Smooth muscle cell of the brain vasculature (primary cell): Measurements from ENCODE around the gene IQCH.
"Not testable (repeated sequence)": the region's sequence is repeated elsewhere in the genome, so short reads cannot be mapped to it uniquely, and the experiment has no call there.

Source experiments
- DNase-seq: peaks from one replicate; pipeline ENCODE4 v3.0.0-alpha.2; 2012; ENCODE audit warnings: low read depth, low spot score

IQCH gene

GRCh38 chr15:67246606-67247005 is 8.0 kb upstream of the IQCH start:
- DNase-seq = not testable (repeated sequence)

- DNase-seq = no peak
Observed at GRCh38 chr15:67248011-67248505, 6.5 kb upstream of the IQCH start.

- DNase-seq = no peak
Observed at GRCh38 chr15:67249830-67250229, 4.8 kb upstream of the IQCH start.

- no peak for DNase-seq
Observed at GRCh38 chr15:67251318-67251717, 3.3 kb upstream of the IQCH start.

- no peak for DNase-seq
Observed at GRCh38 chr15:67253101-67253500, 1.5 kb upstream of the IQCH start.

GRCh38 chr15:67253549-67254237 is 893 bp upstream of the IQCH start:
- no peak for DNase-seq

- no peak for DNase-seq
Observed at GRCh38 chr15:67256051-67256450, 1.5 kb downstream of the IQCH start.

- not testable (repeated sequence) for DNase-seq
Observed at GRCh38 chr15:67258412-67258811, 3.8 kb downstream of the IQCH start.

GRCh38 chr15:67259379-67259778 is 4.8 kb downstream of the IQCH start:
- no peak for DNase-seq

- no peak for DNase-seq
Observed at GRCh38 chr15:67259806-67260205, 5.2 kb downstream of the IQCH start.

- DNase-seq = no peak
Observed at GRCh38 chr15:67266870-67267269, 12.3 kb downstream of the IQCH start.

GRCh38 chr15:67267440-67267839 is 12.9 kb downstream of the IQCH start:
- no peak for DNase-seq

GRCh38 chr15:67267951-67268941 is 13.7 kb downstream of the IQCH start:
- DNase-seq = no peak

- no peak for DNase-seq
Observed at GRCh38 chr15:67274236-67274635, 19.6 kb downstream of the IQCH start.

GRCh38 chr15:67276666-67277065 is 22.1 kb downstream of the IQCH start:
- DNase-seq = no peak

GRCh38 chr15:67280217-67280616 is 25.6 kb downstream of the IQCH start:
- no peak for DNase-seq

GRCh38 chr15:67281714-67282113 is 27.1 kb downstream of the IQCH start:
- no peak for DNase-seq

GRCh38 chr15:67285625-67286024 is 31.0 kb downstream of the IQCH start:
- DNase-seq = not testable (repeated sequence)

- not testable (repeated sequence) for DNase-seq
Observed at GRCh38 chr15:67286400-67286799, 31.8 kb downstream of the IQCH start.

- DNase-seq = no peak
Observed at GRCh38 chr15:67290319-67290718, 35.7 kb downstream of the IQCH start.

- DNase-seq = no peak
Observed at GRCh38 chr15:67296188-67296587, 41.6 kb downstream of the IQCH start.

- DNase-seq = no peak
Observed at GRCh38 chr15:67296684-67297083, 42.1 kb downstream of the IQCH start.
